Effector memory CD8-positive, alpha-beta T cell (primary cell): ENCODE results near the gene COIL.

Source experiments
- ATAC-seq: fragments of 150-1000 bp; cut with Tn5 transposase; replicated peaks from 2 replicates; pipeline ENCODE4 v1.10.0; 2021; ENCODE audit warnings: mild to moderate bottlenecking, moderate library complexity
- DNase-seq, 3 experiments: peaks; one replicate each; pipeline ENCODE4 v3.0.0; 2021
- H3K27ac Mint-ChIP-seq, 2 donors: one replicate each; pipeline ENCODE4 v1.8.0; 2022; ENCODE audit warnings: mild to moderate bottlenecking in 2 of 2, mixed read lengths in 2 of 2, moderate library complexity in 2 of 2
- H3K27me3 Mint-ChIP-seq, 2 donors: one replicate each; pipeline ENCODE4 v1.8.0; 2022; ENCODE audit warnings: mixed read lengths in 2 of 2
- H3K36me3 Mint-ChIP-seq: one replicate; pipeline ENCODE4 v1.8.0; 2022; ENCODE audit warnings: mild to moderate bottlenecking, moderate library complexity, mixed read lengths; ENCODE audit not compliant: insufficient read depth
- H3K4me1 Mint-ChIP-seq, 2 donors: one replicate each; pipeline ENCODE4 v1.8.0; 2022; ENCODE audit warnings: low read depth in 2 of 2, mixed read lengths in 2 of 2
- H3K4me3 Mint-ChIP-seq, 2 donors: one replicate each; pipeline ENCODE4 v1.8.0; 2022; ENCODE audit warnings: mild to moderate bottlenecking in 2 of 2, mixed read lengths in 2 of 2, moderate library complexity in 2 of 2
- H3K9me3 Mint-ChIP-seq, 2 donors: one replicate each; pipeline ENCODE4 v1.8.0; 2022; ENCODE audit warnings: mixed read lengths in 2 of 2

The COIL gene

DNA sequence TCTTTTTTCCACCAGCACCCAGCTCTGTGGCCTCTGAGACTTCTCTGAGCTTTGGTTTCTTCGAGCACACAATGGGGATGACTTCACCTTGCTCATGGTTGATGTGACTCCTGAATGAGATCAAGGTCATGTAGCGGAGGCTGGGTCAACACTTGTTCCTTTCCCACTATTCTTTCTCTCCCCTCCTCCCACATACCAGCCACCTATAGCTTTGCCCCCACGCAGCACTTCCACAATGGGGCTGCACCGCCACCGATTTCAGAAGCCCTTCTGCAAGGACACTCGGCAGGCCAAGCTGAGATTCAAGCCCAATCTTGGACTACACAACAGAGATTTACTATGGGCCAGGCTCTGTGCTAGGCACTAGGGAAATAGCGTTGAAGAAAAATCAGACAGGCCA lies 61.4 kb downstream of the COIL start:
- peak overlapping the region in 1 of 2 donors; percentile 32 for H3K27ac Mint-ChIP-seq
- H3K9me3 Mint-ChIP-seq, result no peaks in the 10 kb centered on the region
- no peak for DNase-seq
- H3K36me3 Mint-ChIP-seq, result peaks cover 73% of the 10 kb centered on the region
- ATAC-seq, result no peak
- peaks cover 4 to 25% of the 10 kb centered on the region in 2 donors for H3K4me1 Mint-ChIP-seq
- no peaks in the 10 kb centered on the region for H3K27me3 Mint-ChIP-seq
- H3K4me3 Mint-ChIP-seq, result no peak overlapping the region

DNA sequence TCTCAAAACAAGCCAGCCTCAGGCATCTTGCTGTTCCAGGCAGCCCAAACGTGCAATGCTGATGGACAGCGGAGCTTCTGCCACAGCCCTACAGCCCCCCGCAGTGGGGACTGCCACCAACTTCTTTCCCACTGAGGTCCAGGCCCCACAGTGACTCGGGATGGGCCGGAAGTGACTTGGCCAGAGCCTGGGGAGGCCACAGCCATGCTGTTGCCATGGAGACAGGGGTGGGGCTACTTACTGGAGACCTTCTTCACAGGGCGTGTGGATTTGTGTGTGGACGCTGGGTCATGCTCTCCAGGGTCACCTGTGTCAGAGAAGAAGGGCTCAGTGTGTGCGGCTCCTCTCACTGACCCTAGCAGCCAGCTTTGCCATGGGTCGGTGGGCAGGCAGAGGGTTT lies 62.0 kb downstream of the COIL start:
- H3K4me1 Mint-ChIP-seq, result peaks cover 0 to 21% of the 10 kb centered on the region in 2 donors
- peak overlapping the region in 1 of 2 donors; percentile 79 for H3K27ac Mint-ChIP-seq
- no peak for ATAC-seq
- H3K9me3 Mint-ChIP-seq, result no peaks in the 10 kb centered on the region
- H3K4me3 Mint-ChIP-seq, result no peak overlapping the region
- H3K36me3 Mint-ChIP-seq, result peaks cover 73% of the 10 kb centered on the region
- no peaks in the 10 kb centered on the region for H3K27me3 Mint-ChIP-seq
- no peak for DNase-seq

DNA sequence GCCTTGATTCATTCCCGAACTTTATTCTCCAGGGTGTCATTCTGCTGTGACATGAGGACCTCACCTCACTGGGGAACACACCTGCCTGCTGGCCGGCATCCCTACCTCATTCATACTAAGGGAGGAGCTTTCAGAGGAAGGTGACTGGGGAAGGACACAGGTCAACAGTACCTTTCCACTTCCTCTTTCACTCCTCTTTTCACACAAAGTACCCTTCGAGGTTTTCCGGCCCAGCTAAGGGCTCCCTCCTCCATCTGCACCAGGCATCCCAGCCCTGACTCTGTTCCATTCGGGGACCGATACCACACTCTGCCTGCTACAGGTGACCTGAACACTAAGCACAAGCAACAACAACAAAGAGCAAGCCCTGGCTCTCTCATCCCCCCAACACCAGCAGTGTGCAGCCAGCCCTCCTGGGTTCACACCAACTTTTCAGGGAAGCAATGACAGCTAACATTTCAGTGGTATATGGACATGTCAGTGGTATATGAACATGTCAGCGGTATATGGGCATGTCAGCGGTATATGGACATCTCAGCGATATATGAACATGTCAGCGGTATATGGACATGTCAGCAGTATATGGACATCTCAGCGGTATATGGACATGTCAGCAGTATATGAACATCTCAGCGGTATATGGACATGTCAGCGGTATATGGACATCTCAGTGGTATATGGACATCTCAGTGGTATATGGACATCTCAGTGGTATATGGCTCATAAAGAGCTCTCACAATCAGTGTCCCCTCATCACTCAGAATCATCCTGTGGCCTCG lies 63.0 kb downstream of the COIL start:
- no peaks in the 10 kb centered on the region for H3K27me3 Mint-ChIP-seq
- ATAC-seq (no peak), DNase-seq (no peak)
- H3K27ac Mint-ChIP-seq, result peak overlapping the region; percentile 79 to 83
- H3K36me3 Mint-ChIP-seq, result peaks cover 63% of the 10 kb centered on the region
- no peaks in the 10 kb centered on the region for H3K9me3 Mint-ChIP-seq
- H3K4me1 Mint-ChIP-seq, result peaks cover 0 to 21% of the 10 kb centered on the region in 2 donors
- no peak overlapping the region for H3K4me3 Mint-ChIP-seq

DNA sequence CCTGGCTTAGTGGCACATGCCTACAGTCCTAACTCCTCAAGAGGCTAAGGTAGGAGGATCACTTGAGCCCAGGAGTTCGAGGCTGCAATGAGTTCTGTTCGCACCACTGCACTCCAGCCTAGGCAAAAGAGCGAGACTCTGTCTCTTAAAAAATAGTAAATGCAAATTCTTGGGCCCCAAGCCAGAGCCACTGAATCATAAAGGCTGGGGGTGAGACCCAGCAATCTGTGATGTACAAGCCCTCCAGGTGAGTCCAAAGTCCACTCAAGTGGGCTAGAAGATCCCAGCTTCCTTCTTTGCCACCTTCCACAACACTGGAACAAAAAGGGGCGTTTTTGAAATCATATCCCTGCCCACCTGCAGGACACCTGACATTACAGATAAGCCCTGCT lies 63.9 kb downstream of the COIL start:
- no peak overlapping the region for H3K4me3 Mint-ChIP-seq
- H3K4me1 Mint-ChIP-seq, result peaks cover 0 to 19% of the 10 kb centered on the region in 2 donors
- no peaks in the 10 kb centered on the region for H3K27me3 Mint-ChIP-seq
- ATAC-seq, result no peak
- peak overlapping the region in 1 of 2 donors; percentile 83 for H3K27ac Mint-ChIP-seq
- no peak for DNase-seq
- H3K36me3 Mint-ChIP-seq, result peaks cover 56% of the 10 kb centered on the region
- H3K9me3 Mint-ChIP-seq, result no peaks in the 10 kb centered on the region

DNA sequence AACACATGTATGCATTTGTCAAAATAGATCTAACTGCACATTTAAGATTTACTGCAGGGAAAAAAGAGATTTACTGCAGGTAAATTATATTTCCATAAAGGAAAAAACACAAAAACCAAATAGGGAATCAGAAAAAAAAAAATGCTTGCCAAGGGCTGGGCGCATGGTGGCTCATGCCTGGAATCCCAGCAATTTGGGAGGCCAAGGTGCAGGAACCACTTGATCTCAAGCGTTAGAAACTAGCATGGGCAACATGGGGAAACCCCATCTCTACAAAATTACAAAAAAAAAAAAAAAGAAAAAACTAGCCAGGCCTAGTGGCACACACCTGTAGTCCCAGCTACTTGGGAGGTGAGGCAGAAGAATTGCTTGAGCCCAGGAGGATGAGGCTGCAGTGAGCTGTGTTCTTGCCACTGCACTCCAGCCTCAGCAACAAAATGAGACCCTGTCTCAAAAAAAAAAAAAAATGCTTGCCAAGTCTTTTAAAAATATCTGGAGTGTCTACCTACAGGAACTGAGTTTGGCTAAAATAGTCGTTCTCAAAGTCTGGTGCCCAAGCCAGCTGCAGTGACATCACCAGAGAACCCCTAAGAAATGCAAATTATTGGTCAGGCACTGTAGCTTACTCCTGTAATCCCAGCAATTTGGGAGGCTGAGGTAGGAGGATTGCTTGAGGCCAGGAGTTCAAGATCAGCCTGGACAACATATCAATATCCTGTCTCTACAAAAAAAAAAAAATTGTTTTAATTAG lies 64.5 kb downstream of the COIL start:
- H3K4me3 Mint-ChIP-seq, result no peak overlapping the region
- no peaks in the 10 kb centered on the region for H3K9me3 Mint-ChIP-seq
- peak overlapping the region in 1 of 2 donors; percentile 83 for H3K27ac Mint-ChIP-seq
- H3K27me3 Mint-ChIP-seq, result no peaks in the 10 kb centered on the region
- ATAC-seq, result no peak
- DNase-seq, result no peak
- peaks cover 50% of the 10 kb centered on the region for H3K36me3 Mint-ChIP-seq
- H3K4me1 Mint-ChIP-seq, result peaks cover 0 to 15% of the 10 kb centered on the region in 2 donors

DNA sequence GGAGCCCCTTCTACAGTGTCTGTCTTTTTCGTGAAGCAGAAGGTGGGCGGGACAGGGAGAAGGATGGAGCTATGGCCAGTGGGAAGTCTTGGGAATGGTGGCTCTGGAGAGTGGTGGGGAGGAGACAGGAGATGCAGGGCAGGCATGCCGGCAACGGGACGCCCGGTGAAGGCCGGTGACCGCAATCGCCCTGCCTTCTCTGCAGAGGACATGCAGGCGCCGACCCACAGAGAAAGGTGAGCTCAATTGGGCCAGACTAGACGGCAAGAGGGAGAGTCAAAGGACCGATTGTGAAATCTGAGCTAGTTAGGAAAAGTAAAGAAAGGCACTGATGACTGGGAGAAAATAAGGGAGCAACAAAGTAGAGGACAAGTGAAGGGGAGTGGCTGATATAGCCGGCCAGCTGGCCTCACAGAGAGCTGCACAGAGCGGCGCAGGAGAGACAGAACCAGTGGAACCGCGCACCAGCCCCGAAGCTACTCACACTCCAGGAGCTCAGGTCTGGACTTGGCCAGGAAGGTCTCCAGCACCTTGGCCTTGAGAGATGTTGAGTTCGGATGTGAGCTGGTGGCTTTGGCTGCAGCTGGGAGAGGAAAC lies 65.9 kb downstream of the COIL start:
- Mint-ChIP-seq H3K27me3 (no peaks in the 10 kb centered on the region), H3K36me3 (peaks cover 46% of the 10 kb centered on the region), H3K27ac (peak overlapping the region in 1 of 2 donors; percentile 64), H3K9me3 (no peaks in the 10 kb centered on the region), H3K4me1 (peaks cover 0 to 10% of the 10 kb centered on the region in 2 donors), H3K4me3 (no peak overlapping the region)
- ATAC-seq (no peak), DNase-seq (no peak)

DNA sequence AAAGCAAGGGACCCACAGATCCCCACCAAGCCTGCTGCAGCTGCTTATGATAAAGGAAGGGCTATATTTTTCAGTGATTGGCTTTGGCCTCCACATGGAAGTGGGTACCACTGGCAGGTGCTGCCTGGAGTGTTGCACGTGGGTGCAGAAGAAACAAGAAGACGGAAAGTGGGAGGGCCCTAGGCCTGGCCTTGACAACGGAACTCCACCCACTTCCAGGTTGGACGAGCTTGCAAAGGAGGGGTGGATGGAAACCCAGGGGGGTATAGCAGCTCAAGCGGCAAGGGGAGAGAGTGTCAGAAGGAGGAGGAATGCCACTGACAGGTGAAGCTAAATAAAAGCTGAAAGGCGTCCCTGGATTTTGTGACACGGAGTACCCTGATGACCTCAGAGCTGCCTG lies 67.3 kb downstream of the COIL start:
- no peak overlapping the region for H3K27ac Mint-ChIP-seq
- H3K27me3 Mint-ChIP-seq, result no peaks in the 10 kb centered on the region
- peaks cover 0 to 9% of the 10 kb centered on the region in 2 donors for H3K4me1 Mint-ChIP-seq

DNA sequence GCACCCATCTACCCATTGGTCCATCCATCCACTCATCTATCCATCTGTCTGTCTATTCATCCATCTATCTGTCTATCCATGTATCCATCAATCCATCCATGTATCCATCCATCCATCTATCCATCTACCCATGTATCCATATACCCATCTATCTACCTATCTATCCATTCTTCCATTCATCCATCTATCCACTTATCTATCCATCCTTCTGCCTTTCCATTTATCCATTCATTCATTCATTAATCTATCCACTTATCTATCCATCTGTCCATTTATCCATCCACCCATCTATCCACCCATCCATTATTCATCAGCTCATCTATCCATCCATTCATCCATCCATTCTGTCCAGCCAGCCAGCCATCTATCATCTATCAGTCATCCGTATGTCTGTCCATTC lies 68.5 kb downstream of the COIL start:
- DNase-seq (no peak), ATAC-seq (no peak)
- Mint-ChIP-seq H3K9me3 (no peaks in the 10 kb centered on the region), H3K27me3 (no peaks in the 10 kb centered on the region), H3K36me3 (peaks cover 28% of the 10 kb centered on the region), H3K4me1 (peaks cover 0 to 2% of the 10 kb centered on the region in 2 donors), H3K27ac (no peak overlapping the region), H3K4me3 (no peak overlapping the region)

More for the DNA sequence above, 67.3 kb downstream of the COIL start:
- ATAC-seq (no peak), DNase-seq (no peak)
- Mint-ChIP-seq H3K9me3 (no peaks in the 10 kb centered on the region), H3K4me3 (no peak overlapping the region), H3K36me3 (peaks cover 32% of the 10 kb centered on the region)

DNA sequence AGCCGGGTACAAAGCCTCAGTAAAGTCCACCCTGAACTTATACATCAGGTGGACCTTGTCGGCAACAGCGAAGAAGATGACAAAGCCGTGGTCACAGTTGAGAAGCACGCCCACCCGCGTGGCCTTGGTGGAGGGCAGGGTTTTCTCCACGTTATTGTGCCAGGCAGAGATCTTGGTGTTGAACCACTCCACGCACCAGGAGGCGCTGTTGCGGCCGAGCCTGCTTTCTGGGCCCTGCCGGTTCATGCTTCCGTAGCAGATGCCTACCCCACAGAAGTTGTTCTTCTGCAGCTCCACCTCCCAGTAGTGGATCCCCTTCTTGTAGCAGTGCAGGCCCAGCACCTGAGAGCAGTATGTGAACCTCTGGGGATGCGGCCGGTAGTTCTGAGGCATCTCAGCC lies 69.1 kb downstream of the COIL start:
- ATAC-seq (peak; percentile 51), DNase-seq (peak; percentile 40 to 44 (median 42))
- Mint-ChIP-seq H3K27me3 (no peaks in the 10 kb centered on the region), H3K4me3 (no peak overlapping the region), H3K36me3 (peaks cover 26% of the 10 kb centered on the region), H3K4me1 (no peaks in the 10 kb centered on the region), H3K9me3 (no peaks in the 10 kb centered on the region), H3K27ac (no peak overlapping the region)

DNA sequence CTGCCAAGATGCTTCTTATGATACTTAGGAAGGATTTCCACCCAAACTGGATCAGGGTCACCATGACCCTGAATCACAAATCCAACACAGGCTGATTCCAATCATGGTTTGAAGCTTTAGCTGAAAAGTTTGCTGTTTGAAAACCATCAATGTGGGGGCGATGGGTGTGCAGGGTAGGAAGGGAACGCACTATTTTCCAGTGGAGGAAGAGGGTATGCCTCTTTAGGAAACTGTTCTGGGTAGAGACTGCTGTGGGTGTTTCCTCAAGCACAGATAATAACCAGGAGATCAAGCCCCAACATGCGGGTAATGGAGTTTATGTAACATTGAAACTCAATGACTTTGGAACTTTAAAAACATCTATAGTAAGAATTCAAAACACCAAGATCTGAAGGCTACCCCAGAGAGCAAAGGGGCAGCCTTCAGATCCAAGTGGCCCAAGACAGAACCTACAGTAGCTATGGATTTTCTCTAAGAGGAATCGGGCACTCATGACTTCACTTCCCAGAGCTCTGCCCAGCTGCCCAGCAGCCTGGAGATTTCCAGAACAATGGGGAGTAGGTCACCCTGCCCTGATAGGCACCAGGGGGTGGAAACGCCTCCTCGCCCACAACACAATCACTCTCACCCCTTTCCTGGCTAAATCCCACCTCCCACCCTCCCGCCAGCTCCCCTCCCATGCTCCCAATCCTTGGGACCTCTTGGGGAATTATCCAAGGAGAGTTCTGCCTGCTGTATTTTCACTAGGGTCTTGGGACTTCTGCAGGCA lies 69.8 kb downstream of the COIL start:
- ATAC-seq (no peak), DNase-seq (no peak)
- Mint-ChIP-seq H3K9me3 (no peaks in the 10 kb centered on the region), H3K27me3 (no peaks in the 10 kb centered on the region), H3K27ac (no peak overlapping the region), H3K4me1 (no peaks in the 10 kb centered on the region), H3K4me3 (no peak overlapping the region), H3K36me3 (peaks cover 23% of the 10 kb centered on the region)

DNA sequence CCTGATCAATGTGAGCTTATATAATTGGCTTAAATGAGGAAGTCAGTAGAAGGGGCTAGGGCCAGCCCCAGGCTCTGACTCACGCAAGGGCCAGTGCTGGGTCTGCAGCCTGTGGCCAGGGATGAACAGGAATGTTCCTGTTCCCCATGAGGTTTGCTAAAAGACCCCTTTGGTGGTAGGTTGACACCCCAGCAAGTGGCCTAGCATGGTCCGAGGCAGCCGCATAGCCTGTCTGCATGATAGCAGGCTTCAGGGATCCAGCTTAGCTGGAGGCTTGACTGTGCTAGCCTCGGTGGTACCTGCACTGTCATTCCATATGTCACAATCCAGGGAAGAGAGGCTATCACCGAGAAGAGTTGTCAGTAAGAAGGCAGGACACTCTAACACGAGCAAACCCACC lies 70.5 kb downstream of the COIL start:
- Mint-ChIP-seq H3K9me3 (no peaks in the 10 kb centered on the region), H3K4me3 (no peak overlapping the region), H3K27me3 (no peaks in the 10 kb centered on the region), H3K27ac (no peak overlapping the region), H3K4me1 (no peaks in the 10 kb centered on the region), H3K36me3 (peaks cover 24% of the 10 kb centered on the region)
- DNase-seq, result no peak
- ATAC-seq, result no peak
